HEK293 (cell line): ENCODE data around the gene TM2D3.

ENCODE experiments used
- BCL11A ChIP-seq: fragments of 450-650 bp; formaldehyde crosslinking; IDR thresholded peaks from 2 replicates; pipeline ENCODE4 v1.5.1; 2016; ENCODE audit warnings: low read depth, missing biosample characterization, missing genetic modification characterization
- GFI1B ChIP-seq: fragments of 450-650 bp; formaldehyde crosslinking; IDR thresholded peaks from 2 replicates; pipeline ENCODE4 v1.5.1; 2016; ENCODE audit warnings: missing biosample characterization, missing genetic modification characterization
- KLF10 ChIP-seq: fragments of 450-650 bp; IDR thresholded peaks from 2 replicates; pipeline ENCODE4 v1.5.1; 2018; ENCODE audit warnings: missing biosample characterization, mild to moderate bottlenecking, missing genetic modification characterization
- MEIS1 ChIP-seq: sonication (generic); formaldehyde crosslinking; IDR thresholded peaks from 2 replicates; pipeline ENCODE4 v1.8.1; 2022; ENCODE audit warnings: missing genetic modification reagents, mild to moderate bottlenecking, borderline replicate concordance
- MYNN ChIP-seq: fragments of 450-650 bp; formaldehyde crosslinking; IDR thresholded peaks from 2 replicates; pipeline ENCODE4 v1.5.1; 2016; ENCODE audit warnings: missing biosample characterization, missing genetic modification characterization, borderline replicate concordance
- SCRT2 ChIP-seq: fragments of 450-650 bp; formaldehyde crosslinking; IDR thresholded peaks from 2 replicates; pipeline ENCODE4 v1.5.1; 2016; ENCODE audit warnings: missing biosample characterization, missing genetic modification characterization
- SETDB1 ChIP-seq: IDR thresholded peaks from one replicate; pipeline ENCODE4 v1.6.1; 2017; ENCODE audit warnings: mild to moderate bottlenecking, low read length, moderate library complexity, mixed read lengths; ENCODE audit not compliant: insufficient read length
- YY1 ChIP-seq: fragments of 450-650 bp; formaldehyde crosslinking; IDR thresholded peaks from 2 replicates; pipeline ENCODE4 v1.5.1; 2018; ENCODE audit warnings: missing biosample characterization, missing genetic modification characterization
- ZFHX2 ChIP-seq: fragments of 450-650 bp; formaldehyde crosslinking; conservative IDR thresholded peaks from 2 replicates; pipeline ENCODE4 v1.5.1; 2016; ENCODE audit warnings: missing biosample characterization, missing genetic modification characterization
- ZNF155 ChIP-seq: fragments of 450-650 bp; formaldehyde crosslinking; IDR thresholded peaks from 2 replicates; pipeline ENCODE4 v1.5.1; 2016; ENCODE audit warnings: missing biosample characterization, missing genetic modification characterization
- ZNF174 ChIP-seq: fragments of 450-650 bp; formaldehyde crosslinking; IDR thresholded peaks from 2 replicates; pipeline ENCODE4 v1.5.0; 2017; ENCODE audit warnings: missing biosample characterization, mild to moderate bottlenecking, missing genetic modification characterization
- ZNF175 ChIP-seq: fragments of 450-650 bp; formaldehyde crosslinking; IDR thresholded peaks from 2 replicates; pipeline ENCODE4 v1.5.1; 2016; ENCODE audit warnings: missing biosample characterization, missing genetic modification characterization
- ZNF350 ChIP-seq: fragments of 450-650 bp; formaldehyde crosslinking; IDR thresholded peaks from 2 replicates; pipeline ENCODE4 v1.5.0; 2017; ENCODE audit warnings: missing biosample characterization, mild to moderate bottlenecking, missing genetic modification characterization
- ZNF473 ChIP-seq: fragments of 450-650 bp; formaldehyde crosslinking; IDR thresholded peaks from 2 replicates; pipeline ENCODE4 v1.5.1; 2017; ENCODE audit warnings: missing biosample characterization, missing genetic modification characterization
- ZNF560 ChIP-seq: fragments of 450-650 bp; formaldehyde crosslinking; IDR thresholded peaks from 2 replicates; pipeline ENCODE4 v1.5.1; 2017; ENCODE audit warnings: missing biosample characterization, missing genetic modification characterization, borderline replicate concordance
- ZNF654 ChIP-seq: fragments of 450-650 bp; formaldehyde crosslinking; IDR thresholded peaks from 2 replicates; pipeline ENCODE4 v1.5.1; 2016; ENCODE audit warnings: low read depth, missing biosample characterization, missing genetic modification characterization
- ZNF660 ChIP-seq: fragments of 450-650 bp; IDR thresholded peaks from 2 replicates; pipeline ENCODE4 v1.5.1; 2018; ENCODE audit warnings: missing biosample characterization, mild to moderate bottlenecking, missing genetic modification characterization
- ZNF664 ChIP-seq: fragments of 450-650 bp; formaldehyde crosslinking; IDR thresholded peaks from 2 replicates; pipeline ENCODE4 v1.5.1; 2016; ENCODE audit warnings: missing biosample characterization, missing genetic modification characterization
- ZNF76 ChIP-seq: fragments of 450-650 bp; formaldehyde crosslinking; IDR thresholded peaks from 2 replicates; pipeline ENCODE4; 2016; ENCODE audit warnings: low read depth, missing biosample characterization, missing genetic modification characterization, borderline replicate concordance
- ZNF768 ChIP-seq: fragments of 450-650 bp; formaldehyde crosslinking; IDR thresholded peaks from 2 replicates; pipeline ENCODE4 v1.5.1; 2018; ENCODE audit warnings: missing biosample characterization, mild to moderate bottlenecking, missing genetic modification characterization
- ZNF785 ChIP-seq: fragments of 450-650 bp; formaldehyde crosslinking; IDR thresholded peaks from 2 replicates; pipeline ENCODE4 v1.5.1; 2016; ENCODE audit warnings: missing biosample characterization, missing genetic modification characterization
- TF ChIP-seq, protein P1 (sequence below): fragments of 450-650 bp; formaldehyde crosslinking; IDR thresholded peaks from 2 replicates; pipeline ENCODE4 v1.5.1; 2016; ENCODE audit warnings: missing biosample characterization, missing genetic modification characterization, low read depth
- TF ChIP-seq, protein P2 (sequence below): fragments of 450-650 bp; formaldehyde crosslinking; conservative IDR thresholded peaks from 2 replicates; pipeline ENCODE4 v1.5.1; 2016; ENCODE audit warnings: low read depth, missing biosample characterization, missing genetic modification characterization
- TF ChIP-seq, protein P3 (sequence below): fragments of 450-650 bp; formaldehyde crosslinking; IDR thresholded peaks from 2 replicates; pipeline ENCODE4 v1.5.1; 2016; ENCODE audit warnings: missing biosample characterization, missing genetic modification characterization
- TF ChIP-seq, protein P4 (sequence below): fragments of 450-650 bp; formaldehyde crosslinking; IDR thresholded peaks from 2 replicates; pipeline ENCODE4 v1.5.1; 2016; ENCODE audit warnings: missing biosample characterization, missing genetic modification characterization
- TF ChIP-seq, protein P5 (sequence below): fragments of 450-650 bp; formaldehyde crosslinking; IDR thresholded peaks from 2 replicates; pipeline ENCODE4 v1.5.1; 2016; ENCODE audit warnings: missing biosample characterization, missing genetic modification characterization
- TF ChIP-seq, protein P6 (sequence below): fragments of 450-650 bp; IDR thresholded peaks from 2 replicates; pipeline ENCODE4 v1.5.1; 2018; ENCODE audit warnings: missing biosample characterization, missing genetic modification characterization

Gene TM2D3

DNA sequence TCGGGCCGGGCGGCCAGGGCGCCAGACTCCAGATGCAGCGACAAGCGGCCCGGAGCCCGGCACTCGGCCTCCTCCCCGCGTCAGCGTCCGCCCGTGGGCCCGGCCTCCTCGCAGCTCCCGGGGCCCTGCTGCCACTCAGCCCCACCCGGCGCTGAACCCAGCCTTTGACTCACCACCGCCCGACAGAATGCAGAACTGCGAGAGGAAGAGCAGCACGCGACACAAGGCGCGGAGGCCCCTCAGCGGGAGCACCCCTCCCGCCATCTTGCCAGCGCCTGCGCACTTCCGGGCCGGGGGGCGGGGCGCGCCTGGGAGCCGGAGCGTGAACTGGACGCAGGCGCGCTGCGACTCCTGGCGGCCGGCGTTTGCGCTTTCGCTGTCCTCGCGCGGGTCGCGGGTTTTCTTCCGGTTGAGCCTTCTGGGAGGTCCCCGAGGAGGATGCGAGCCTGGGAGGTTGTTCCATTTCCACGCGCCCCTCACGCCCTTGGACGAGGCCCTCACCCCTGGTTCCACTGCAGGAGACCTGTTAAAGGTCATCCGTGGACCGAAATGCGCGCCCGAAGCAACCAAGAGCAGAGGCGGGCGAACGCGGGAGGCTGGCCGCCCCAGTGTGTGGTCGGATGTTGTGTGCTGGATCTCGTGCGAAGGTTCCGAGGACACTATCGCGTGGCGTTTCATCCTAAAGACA, at the start of gene TM2D3 (continued):
- TF ChIP-seq SCRT2 (tag by site-specific recombination) (no peak), ZNF654 (tag by site-specific recombination) (no peak), ZNF76 (tag by site-specific recombination) (peak; percentile 91), ZNF175 (tag by site-specific recombination) (no peak), MYNN (0 out of 2 replicates have a peak, but pooled peaks have one; percentile 10), GFI1B (no peak), KLF10 (tag by site-specific recombination) (peak; percentile 94), ZNF785 (tag by site-specific recombination) (no peak), MEIS1 (CRISPR knock-in tag) (0 out of 2 replicates have a peak, but pooled peaks have one; percentile 33), SETDB1 (no peak), ZNF560 (tag by site-specific recombination) (no peak), ZNF350 (tag by site-specific recombination) (no peak), BCL11A (tag by site-specific recombination) (no peak), YY1 (tag by site-specific recombination) (peak; percentile 96), ZNF155 (no peak), ZFHX2 (tag by site-specific recombination) (0 out of 2 replicates have a peak, but pooled peaks have one; percentile 9), ZNF768 (no peak), ZNF660 (tag by site-specific recombination) (peak; percentile 91), ZNF174 (tag by site-specific recombination) (0 out of 2 replicates have a peak, but pooled peaks have one; percentile 45), ZNF473 (no peak), ZNF664 (tag by site-specific recombination) (no peak)
- TF ChIP-seq, protein P1, sequence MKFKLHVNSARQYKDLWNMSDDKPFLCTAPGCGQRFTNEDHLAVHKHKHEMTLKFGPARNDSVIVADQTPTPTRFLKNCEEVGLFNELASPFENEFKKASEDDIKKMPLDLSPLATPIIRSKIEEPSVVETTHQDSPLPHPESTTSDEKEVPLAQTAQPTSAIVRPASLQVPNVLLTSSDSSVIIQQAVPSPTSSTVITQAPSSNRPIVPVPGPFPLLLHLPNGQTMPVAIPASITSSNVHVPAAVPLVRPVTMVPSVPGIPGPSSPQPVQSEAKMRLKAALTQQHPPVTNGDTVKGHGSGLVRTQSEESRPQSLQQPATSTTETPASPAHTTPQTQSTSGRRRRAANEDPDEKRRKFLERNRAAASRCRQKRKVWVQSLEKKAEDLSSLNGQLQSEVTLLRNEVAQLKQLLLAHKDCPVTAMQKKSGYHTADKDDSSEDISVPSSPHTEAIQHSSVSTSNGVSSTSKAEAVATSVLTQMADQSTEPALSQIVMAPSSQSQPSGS (tag by site-specific recombination), result no peak
- TF ChIP-seq, protein P2, sequence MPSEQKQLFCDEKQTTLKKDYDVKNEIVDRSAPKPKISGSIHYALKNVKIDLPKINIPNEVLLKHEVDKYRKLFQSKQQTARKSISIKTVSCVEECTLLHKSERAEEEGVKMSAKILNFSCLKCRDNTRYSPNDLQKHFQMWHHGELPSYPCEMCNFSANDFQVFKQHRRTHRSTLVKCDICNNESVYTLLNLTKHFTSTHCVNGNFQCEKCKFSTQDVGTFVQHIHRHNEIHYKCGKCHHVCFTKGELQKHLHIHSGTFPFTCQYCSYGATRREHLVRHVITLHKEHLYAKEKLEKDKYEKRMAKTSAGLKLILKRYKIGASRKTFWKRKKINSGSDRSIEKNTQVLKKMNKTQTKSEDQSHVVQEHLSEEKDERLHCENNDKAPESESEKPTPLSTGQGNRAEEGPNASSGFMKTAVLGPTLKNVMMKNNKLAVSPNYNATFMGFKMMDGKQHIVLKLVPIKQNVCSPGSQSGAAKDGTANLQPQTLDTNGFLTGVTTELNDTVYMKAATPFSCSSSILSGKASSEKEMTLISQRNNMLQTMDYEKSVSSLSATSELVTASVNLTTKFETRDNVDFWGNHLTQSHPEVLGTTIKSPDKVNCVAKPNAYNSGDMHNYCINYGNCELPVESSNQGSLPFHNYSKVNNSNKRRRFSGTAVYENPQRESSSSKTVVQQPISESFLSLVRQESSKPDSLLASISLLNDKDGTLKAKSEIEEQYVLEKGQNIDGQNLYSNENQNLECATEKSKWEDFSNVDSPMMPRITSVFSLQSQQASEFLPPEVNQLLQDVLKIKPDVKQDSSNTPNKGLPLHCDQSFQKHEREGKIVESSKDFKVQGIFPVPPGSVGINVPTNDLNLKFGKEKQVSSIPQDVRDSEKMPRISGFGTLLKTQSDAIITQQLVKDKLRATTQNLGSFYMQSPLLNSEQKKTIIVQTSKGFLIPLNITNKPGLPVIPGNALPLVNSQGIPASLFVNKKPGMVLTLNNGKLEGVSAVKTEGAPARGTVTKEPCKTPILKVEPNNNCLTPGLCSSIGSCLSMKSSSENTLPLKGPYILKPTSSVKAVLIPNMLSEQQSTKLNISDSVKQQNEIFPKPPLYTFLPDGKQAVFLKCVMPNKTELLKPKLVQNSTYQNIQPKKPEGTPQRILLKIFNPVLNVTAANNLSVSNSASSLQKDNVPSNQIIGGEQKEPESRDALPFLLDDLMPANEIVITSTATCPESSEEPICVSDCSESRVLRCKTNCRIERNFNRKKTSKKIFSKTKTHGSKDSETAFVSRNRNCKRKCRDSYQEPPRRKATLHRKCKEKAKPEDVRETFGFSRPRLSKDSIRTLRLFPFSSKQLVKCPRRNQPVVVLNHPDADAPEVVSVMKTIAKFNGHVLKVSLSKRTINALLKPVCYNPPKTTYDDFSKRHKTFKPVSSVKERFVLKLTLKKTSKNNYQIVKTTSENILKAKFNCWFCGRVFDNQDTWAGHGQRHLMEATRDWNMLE (tag by site-specific recombination), result peak; percentile 69
- TF ChIP-seq, protein P3, sequence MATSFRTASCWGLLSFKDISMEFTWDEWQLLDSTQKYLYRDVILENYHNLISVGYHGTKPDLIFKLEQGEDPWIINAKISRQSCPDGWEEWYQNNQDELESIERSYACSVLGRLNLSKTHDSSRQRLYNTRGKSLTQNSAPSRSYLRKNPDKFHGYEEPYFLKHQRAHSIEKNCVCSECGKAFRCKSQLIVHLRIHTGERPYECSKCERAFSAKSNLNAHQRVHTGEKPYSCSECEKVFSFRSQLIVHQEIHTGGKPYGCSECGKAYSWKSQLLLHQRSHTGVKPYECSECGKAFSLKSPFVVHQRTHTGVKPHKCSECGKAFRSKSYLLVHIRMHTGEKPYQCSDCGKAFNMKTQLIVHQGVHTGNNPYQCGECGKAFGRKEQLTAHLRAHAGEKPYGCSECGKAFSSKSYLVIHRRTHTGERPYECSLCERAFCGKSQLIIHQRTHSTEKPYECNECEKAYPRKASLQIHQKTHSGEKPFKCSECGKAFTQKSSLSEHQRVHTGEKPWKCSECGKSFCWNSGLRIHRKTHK (tag by site-specific recombination), result no peak
- TF ChIP-seq, protein P4, sequence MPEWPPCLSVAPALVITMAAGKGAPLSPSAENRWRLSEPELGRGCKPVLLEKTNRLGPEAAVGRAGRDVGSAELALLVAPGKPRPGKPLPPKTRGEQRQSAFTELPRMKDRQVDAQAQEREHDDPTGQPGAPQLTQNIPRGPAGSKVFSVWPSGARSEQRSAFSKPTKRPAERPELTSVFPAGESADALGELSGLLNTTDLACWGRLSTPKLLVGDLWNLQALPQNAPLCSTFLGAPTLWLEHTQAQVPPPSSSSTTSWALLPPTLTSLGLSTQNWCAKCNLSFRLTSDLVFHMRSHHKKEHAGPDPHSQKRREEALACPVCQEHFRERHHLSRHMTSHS (tag by site-specific recombination), result no peak
- TF ChIP-seq, protein P5, sequence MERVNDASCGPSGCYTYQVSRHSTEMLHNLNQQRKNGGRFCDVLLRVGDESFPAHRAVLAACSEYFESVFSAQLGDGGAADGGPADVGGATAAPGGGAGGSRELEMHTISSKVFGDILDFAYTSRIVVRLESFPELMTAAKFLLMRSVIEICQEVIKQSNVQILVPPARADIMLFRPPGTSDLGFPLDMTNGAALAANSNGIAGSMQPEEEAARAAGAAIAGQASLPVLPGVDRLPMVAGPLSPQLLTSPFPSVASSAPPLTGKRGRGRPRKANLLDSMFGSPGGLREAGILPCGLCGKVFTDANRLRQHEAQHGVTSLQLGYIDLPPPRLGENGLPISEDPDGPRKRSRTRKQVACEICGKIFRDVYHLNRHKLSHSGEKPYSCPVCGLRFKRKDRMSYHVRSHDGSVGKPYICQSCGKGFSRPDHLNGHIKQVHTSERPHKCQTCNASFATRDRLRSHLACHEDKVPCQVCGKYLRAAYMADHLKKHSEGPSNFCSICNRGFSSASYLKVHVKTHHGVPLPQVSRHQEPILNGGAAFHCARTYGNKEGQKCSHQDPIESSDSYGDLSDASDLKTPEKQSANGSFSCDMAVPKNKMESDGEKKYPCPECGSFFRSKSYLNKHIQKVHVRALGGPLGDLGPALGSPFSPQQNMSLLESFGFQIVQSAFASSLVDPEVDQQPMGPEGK (tag by site-specific recombination), result peak; percentile 63
- TF ChIP-seq, protein P6, sequence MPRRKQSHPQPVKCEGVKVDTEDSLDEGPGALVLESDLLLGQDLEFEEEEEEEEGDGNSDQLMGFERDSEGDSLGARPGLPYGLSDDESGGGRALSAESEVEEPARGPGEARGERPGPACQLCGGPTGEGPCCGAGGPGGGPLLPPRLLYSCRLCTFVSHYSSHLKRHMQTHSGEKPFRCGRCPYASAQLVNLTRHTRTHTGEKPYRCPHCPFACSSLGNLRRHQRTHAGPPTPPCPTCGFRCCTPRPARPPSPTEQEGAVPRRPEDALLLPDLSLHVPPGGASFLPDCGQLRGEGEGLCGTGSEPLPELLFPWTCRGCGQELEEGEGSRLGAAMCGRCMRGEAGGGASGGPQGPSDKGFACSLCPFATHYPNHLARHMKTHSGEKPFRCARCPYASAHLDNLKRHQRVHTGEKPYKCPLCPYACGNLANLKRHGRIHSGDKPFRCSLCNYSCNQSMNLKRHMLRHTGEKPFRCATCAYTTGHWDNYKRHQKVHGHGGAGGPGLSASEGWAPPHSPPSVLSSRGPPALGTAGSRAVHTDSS (tag by site-specific recombination), result peak; percentile 51; the same call in 1 of the 2 replicates
